GM12873 (cell line): ENCODE results near the gene UVRAG.
A peak's percentile ranks its signal among the peaks of the same experiment; 100 is the strongest.

ENCODE experiments used
- CTCF ChIP-seq: IDR thresholded peaks from 2 replicates; pipeline ENCODE4 v1.5.1; 2012; ENCODE audit warnings: low read depth, mild to moderate bottlenecking, moderate library complexity, low read length, control low read depth; ENCODE audit not compliant: insufficient read depth; ENCODE audit errors: missing control alignments

Gene UVRAG

GRCh38 chr11:75801362-75802020 lies 13.5 kb upstream of the UVRAG start:
- no peak for TF ChIP-seq CTCF

- TF ChIP-seq CTCF: no peak
Measured at GRCh38 chr11:75802021-75802912, 12.7 kb upstream of the UVRAG start.

DNA sequence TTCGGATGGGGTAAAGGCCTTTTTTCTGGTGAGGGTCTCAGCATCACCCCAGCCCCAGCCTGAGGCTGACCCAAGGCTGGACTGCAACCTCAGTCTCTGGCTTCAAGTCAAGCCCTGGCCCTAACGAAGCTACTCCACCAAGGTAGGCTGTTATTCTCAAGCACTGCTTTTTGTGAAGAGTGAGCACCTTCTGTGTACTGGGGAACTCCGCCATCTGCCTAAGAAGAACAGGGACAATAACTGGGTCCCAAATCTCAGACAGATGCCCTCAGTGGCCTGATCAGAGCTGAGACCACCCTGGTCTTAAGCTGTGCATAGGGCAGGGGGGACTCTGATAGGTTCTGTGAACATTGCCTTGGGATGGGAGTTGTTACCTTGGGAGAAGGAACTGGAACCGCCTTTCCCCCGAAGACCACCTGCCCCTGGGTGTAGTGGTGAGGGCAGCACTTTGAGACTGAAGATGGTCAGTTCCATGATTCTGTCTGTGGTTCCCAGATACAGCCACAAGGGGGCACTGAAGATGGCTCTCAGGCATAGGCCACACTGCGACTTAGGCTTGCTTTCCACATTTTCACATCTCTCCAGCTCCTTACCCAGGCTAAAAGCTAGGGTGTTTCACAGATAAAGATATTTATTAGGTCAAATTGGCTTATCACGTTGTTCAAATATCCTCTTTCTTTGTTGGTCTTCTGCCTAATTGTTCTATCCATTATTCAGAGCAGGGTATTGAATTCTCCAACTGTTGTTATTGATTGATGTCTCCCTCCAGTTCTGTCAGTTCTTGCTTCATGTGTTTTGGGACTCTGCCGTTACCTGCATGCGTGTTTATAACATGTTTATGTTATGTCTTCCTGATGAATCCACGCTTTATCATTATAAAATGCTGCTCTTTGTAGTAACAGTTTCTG lies 11.8 kb upstream of the UVRAG start:
- peak; percentile 96 for TF ChIP-seq CTCF

DNA sequence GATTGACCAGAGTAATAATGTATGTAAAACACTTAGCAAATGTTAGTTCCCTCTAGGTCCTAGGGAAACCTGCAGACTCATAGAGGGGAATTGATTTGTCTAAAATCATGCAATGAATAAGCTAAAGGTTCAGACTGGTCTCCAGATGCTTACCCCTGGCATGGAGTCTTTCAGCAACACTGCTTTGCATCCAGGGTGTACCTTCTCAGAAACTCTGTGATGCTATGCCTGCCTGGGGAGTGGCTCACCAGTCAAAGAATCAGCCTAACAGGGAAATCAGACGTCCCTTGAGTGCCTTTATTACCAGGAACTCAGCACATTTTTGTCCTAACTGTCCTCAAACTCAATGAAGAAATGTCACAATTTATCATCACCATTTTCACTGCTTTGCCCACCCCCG lies 5.9 kb upstream of the UVRAG start:
- TF ChIP-seq CTCF: no peak

- no peak for TF ChIP-seq CTCF
Measured at GRCh38 chr11:75809991-75810390, 5.0 kb upstream of the UVRAG start.

GRCh38 chr11:75810637-75811390 lies 4.2 kb upstream of the UVRAG start:
- no peak for TF ChIP-seq CTCF
